PC-3 (cell line): Measurements from ENCODE around the gene RIMBP3C.
"Not testable (repeated sequence)": the region's sequence is repeated elsewhere in the genome, so short reads cannot be mapped to it uniquely, and the experiment has no call there.

Experiments
- EZH2 ChIP-seq: fragments of 300-600 bp; sonication (generic); IDR thresholded peaks from one replicate; pipeline ENCODE4 v1.6.1; 2017; ENCODE audit warnings: antibody characterized with exemption, mild to moderate bottlenecking, low read length; ENCODE audit not compliant: unreplicated experiment
- EZH2phosphoT487 ChIP-seq: fragments of 300-600 bp; sonication (generic); IDR thresholded peaks from 2 replicates; pipeline ENCODE4 v1.6.1; 2018; ENCODE audit warnings: mild to moderate bottlenecking, antibody characterized with exemption, low read length, borderline replicate concordance
- TF ChIP-seq, protein P1 (sequence below): fragments of 300-600 bp; sonication (generic); conservative IDR thresholded peaks from 2 replicates; pipeline ENCODE4 v1.5.1; 2017; ENCODE audit warnings: antibody characterized with exemption, low read depth, mild to moderate bottlenecking, low read length

DNA sequence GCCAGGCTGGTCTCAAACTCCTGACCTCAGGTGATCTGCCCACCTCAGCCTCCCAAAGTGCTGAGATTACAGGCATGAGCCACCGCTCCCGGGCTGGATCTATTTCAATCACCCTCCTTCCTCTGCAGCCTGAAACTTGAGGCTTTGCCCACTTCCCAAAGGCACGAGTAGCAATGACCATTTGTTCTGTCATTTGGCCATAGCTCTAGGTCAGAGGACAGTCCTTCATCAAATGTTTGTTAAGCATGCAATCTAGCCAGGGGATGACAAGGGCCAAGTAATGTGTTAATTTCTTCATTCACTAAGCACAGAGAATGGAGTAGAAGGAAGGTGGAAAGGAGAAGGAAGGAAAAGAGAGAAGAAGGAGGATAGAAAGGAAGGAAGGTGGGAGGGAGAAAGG is 9.4 kb upstream of the RIMBP3C start:
- TF ChIP-seq EZH2, EZH2phosphoT487: not testable (repeated sequence)
- TF ChIP-seq, protein P1, sequence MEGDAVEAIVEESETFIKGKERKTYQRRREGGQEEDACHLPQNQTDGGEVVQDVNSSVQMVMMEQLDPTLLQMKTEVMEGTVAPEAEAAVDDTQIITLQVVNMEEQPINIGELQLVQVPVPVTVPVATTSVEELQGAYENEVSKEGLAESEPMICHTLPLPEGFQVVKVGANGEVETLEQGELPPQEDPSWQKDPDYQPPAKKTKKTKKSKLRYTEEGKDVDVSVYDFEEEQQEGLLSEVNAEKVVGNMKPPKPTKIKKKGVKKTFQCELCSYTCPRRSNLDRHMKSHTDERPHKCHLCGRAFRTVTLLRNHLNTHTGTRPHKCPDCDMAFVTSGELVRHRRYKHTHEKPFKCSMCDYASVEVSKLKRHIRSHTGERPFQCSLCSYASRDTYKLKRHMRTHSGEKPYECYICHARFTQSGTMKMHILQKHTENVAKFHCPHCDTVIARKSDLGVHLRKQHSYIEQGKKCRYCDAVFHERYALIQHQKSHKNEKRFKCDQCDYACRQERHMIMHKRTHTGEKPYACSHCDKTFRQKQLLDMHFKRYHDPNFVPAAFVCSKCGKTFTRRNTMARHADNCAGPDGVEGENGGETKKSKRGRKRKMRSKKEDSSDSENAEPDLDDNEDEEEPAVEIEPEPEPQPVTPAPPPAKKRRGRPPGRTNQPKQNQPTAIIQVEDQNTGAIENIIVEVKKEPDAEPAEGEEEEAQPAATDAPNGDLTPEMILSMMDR: not testable (repeated sequence)
